GM12864 (cell line): ENCODE measurements around the gene MAP3K9.

Experiments used
- DNase-seq: peaks from one replicate; pipeline ENCODE4 v3.0.0-alpha.2; 2011; ENCODE audit warnings: low read depth
- H3K4me3 ChIP-seq: 2 replicates; pipeline ENCODE4 v1.5.1; 2011; ENCODE audit warnings: mild to moderate bottlenecking, low read depth, low read length, control low read depth
- TF ChIP-seq, protein P1 (sequence below): IDR thresholded peaks from 2 replicates; pipeline ENCODE4 v1.5.1; 2011; ENCODE audit warnings: low read depth, mild to moderate bottlenecking, moderate library complexity, low read length, control low read depth, inconsistent platforms; ENCODE audit errors: missing control alignments

The MAP3K9 gene

DNA sequence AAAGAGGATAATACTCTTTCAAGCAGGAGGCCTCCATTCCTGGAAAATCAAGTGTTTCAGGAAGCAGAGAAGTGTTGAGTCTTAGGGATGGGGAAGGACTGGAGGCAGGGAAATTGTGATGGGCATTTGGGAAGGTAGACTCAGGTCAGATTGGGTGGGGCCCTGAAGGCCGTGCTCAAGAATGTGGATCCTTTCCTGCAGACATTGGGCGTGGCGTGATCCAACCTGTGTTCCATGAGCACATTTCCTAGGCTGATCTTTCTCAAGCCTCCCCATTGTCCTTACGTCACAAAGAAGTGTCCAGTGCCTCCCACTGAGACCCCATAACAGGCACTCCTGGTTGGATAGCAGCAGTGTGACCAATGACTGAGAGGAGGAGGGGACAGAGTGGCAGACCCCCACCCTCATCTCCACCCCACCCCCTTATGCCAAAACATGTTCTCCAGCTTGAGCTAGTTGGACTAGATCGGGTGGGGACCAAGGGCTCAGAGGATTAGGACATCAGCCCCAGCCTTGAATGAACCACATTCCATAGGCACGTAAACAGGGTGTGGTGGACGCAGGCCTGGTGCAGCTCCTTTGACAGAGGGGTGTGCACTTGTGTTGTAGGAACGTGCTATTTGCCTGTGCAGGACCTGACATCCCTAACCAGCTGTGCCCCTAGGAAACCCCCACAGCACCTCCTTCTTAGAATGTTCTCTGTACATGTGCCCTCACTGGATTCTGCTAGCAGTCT, 90.8 kb downstream of the MAP3K9 start:
- H3K4me3 ChIP-seq, result no peak overlapping the region
- DNase-seq, result no peak
- TF ChIP-seq, protein P1, sequence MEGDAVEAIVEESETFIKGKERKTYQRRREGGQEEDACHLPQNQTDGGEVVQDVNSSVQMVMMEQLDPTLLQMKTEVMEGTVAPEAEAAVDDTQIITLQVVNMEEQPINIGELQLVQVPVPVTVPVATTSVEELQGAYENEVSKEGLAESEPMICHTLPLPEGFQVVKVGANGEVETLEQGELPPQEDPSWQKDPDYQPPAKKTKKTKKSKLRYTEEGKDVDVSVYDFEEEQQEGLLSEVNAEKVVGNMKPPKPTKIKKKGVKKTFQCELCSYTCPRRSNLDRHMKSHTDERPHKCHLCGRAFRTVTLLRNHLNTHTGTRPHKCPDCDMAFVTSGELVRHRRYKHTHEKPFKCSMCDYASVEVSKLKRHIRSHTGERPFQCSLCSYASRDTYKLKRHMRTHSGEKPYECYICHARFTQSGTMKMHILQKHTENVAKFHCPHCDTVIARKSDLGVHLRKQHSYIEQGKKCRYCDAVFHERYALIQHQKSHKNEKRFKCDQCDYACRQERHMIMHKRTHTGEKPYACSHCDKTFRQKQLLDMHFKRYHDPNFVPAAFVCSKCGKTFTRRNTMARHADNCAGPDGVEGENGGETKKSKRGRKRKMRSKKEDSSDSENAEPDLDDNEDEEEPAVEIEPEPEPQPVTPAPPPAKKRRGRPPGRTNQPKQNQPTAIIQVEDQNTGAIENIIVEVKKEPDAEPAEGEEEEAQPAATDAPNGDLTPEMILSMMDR, result no peak

DNA sequence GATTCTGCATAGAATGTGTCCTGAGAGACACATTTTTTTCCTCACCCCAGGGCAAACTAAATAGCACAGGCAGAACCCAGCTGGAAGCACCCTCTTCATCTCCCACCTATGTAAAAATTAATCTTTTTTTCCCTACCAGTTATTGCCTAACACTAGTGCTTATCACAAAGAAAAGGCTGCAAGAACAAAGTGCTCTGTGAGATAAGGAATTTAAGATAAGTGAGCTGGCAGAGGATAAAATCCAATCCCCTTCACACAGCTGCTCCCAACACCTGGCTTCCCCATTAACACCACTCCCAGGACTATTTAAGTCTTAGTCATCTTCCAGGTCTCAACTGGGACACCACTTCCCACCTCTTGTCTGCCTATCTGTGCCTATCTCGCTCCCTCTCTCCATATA, 92.4 kb downstream of the MAP3K9 start:
- DNase-seq, result no peak
- no peak overlapping the region for H3K4me3 ChIP-seq
- TF ChIP-seq, protein P1, result no peak

DNA sequence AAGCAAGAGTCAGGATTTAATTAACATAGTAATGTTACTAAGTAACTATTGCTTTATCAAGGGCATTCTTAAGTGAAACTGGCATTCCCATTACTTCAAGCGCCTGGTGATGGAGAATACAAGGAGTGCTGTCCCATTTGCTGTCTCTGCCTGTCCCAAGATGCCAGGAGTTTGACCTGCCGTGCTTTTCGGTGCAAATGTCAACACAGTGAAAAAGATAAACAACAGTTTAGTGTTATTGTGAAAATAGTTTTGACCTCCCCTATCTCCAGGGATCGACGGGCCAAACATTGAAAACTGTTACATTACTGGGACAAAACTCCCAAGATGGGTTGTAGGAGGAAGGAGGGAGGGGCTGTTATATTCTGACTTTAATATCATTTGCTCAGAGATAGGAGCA, 92.8 kb downstream of the MAP3K9 start:
- no peak overlapping the region for H3K4me3 ChIP-seq
- no peak for DNase-seq
- TF ChIP-seq, protein P1, result no peak

DNA sequence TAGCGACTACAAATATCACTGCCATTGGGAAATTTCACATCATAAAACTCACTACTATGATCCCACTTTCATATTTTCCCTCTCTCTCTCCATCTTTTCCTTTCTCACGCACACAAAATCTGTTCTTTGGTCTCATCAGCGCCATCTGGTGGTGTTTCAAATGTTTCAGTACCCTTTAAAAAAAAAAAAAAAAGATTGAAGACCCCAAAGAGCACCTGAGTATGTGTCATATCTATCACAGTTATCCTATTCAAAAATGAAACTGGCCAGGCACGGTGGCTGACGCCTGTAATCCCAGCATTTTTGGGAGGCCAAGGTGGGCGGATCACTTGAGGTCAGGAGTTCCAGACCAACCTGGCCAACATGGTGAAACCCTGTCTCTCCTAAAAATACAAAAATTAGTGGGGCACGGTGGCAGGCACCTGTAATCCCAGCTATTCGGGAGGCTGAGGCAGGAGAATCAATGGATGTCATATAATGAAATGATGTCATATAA, 95.2 kb downstream of the MAP3K9 start:
- H3K4me3 ChIP-seq, result no peak overlapping the region
- peak; percentile 33 for DNase-seq
- TF ChIP-seq, protein P1, result peak; percentile 51

DNA sequence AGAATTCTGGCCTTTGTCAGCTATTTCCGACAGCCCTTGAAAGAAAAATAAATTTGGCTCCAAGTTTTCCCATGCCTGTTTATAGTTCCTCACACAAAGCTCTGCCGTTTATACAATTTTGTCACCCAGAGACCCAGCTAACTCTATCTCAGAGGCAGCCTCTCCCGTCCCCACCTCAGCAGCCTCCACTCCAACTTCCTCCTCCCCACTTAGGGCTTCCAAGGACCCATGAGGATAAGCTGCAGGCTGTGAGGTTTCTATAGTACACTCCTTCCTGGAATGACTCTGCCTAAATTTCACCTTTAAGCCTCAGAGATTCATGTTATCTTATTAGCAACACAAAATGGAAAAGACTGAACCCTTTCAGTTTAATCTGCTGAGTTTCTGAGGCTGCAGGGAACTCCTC, 95.8 kb downstream of the MAP3K9 start:
- H3K4me3 ChIP-seq, result no peak overlapping the region
- DNase-seq, result no peak
- TF ChIP-seq, protein P1, result no peak

DNA sequence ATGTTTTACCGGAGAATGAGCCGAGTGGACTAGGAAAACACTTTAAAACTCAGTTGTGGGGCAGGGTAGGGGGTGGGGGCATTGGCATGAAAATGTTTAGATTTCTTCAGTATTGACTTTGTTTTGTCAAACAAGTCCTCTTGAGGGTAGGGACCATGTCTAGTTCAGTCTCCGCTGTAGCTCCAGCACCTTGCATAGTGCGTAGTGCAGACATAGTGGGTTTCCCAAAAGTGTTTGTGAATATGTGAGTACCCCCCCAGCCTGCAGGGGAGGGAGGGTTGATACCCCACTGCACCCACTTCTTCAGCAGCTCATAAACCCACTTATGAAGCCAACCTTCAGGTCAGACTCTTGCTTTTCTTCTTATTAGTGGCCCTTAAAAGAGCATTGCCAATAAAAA, 96.2 kb downstream of the MAP3K9 start:
- H3K4me3 ChIP-seq, result no peak overlapping the region
- TF ChIP-seq, protein P1, result no peak
- DNase-seq, result no peak

DNA sequence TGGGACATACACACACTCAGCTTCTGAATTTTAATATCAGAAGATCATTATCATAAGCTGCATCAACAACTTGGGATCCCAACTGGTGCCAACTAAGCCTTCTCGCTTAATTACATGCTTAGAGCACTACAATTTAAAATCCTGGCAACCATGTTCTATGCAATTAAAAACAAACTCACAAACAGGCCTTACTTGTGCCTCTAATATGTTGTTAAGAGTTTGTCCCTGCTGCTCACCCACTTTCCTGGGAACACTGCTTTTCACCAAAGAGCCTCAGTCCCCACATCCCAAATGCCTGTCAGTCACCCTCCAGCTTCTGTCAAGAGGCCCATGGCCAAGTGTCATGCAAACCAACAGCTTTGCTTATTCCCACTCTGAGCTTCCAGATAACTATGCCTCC, 97.9 kb downstream of the MAP3K9 start:
- H3K4me3 ChIP-seq, result no peak overlapping the region
- DNase-seq, result no peak
- TF ChIP-seq, protein P1, result no peak
